Lower lobe of right lung (tissue), 2 donors: ENCODE data around the gene CDHR2. TPM values are rescaled to one million over a fixed set of nuclear protein-coding genes. Genes with fewer than 3 reads are reported as not detected.

Experiments
- ATAC-seq, 2 donors: fragments of 200-7000 bp; cut with Tn5 transposase; one replicate each; pipeline ENCODE4 v1.9.1; 2020 to 2022; ENCODE audit warnings: mild to moderate bottlenecking in 2 of 2, moderate library complexity in 2 of 2
- DNase-seq: peaks from one replicate; pipeline ENCODE4 v3.0.0-alpha.2; 2020
- H3K27ac ChIP-seq: fragments of 200-600 bp; one replicate; pipeline ENCODE4 v1.8.0; 2022
- H3K27me3 ChIP-seq: fragments of 200-600 bp; one replicate; pipeline ENCODE4 v1.8.0; 2022; ENCODE audit warnings: low read depth
- H3K36me3 ChIP-seq: fragments of 200-600 bp; one replicate; pipeline ENCODE4 v1.8.0; 2022; ENCODE audit warnings: mild to moderate bottlenecking
- H3K4me1 ChIP-seq: fragments of 200-600 bp; one replicate; pipeline ENCODE4 v1.8.0; 2022
- H3K4me3 ChIP-seq: fragments of 200-600 bp; one replicate; pipeline ENCODE4 v1.8.0; 2022; ENCODE audit warnings: mild to moderate bottlenecking
- H3K9me3 ChIP-seq: fragments of 200-600 bp; one replicate; pipeline ENCODE4 v1.8.0; 2022
- CTCF ChIP-seq: fragments of 200-600 bp; IDR thresholded peaks from one replicate; pipeline ENCODE4 v1.8.0; 2022; ENCODE audit warnings: antibody characterized with exemption, mild to moderate bottlenecking
- intact Hi-C: fragments of 100-400 bp; cut with DNase I; formaldehyde crosslinking; loops from one replicate; pipeline ENCODE4 v1.11.0; 2022
- total RNA-seq: library from RNA; stranded (reverse); fragmentation: NEBNext Ultra II Directional; extraction: Animal tissue kit (Norgen Biotek cat#: 25700); gene quantifications from one replicate; pipeline ENCODE4 v1.2.1, GENCODE V29; 2021
- donor health status: DM: no; HTN: yes; CAD: no; lungs with severe emphysema.

CDHR2 gene
- total RNA-seq, 1 donor from 2014 or later: 0.62 TPM

GRCh38 chr5:176631383-176632200 is 82.5 kb downstream of the CDHR2 start:
- intact Hi-C loops: no loop called here

GRCh38 chr5:176632745-176633144 is 83.6 kb downstream of the CDHR2 start:
- ATAC-seq (no peak), DNase-seq (no peak)
- intact Hi-C loops: no loop called here
- Histone ChIP-seq H3K4me1 (peaks cover 12% of the 10 kb centered on the region), H3K4me3 (no peak overlapping the region), H3K36me3 (no peaks in the 10 kb centered on the region), H3K9me3 (no peaks in the 10 kb centered on the region), H3K27ac (no peak overlapping the region), H3K27me3 (peaks cover 66% of the 10 kb centered on the region)
- no peak for TF ChIP-seq CTCF

More at GRCh38 chr5:176631383-176632200, 82.5 kb downstream of the CDHR2 start:
- no peak overlapping the region for H3K27ac ChIP-seq
- no peaks in the 10 kb centered on the region for H3K36me3 ChIP-seq
- H3K27me3 ChIP-seq: peaks cover 78% of the 10 kb centered on the region
- H3K9me3 ChIP-seq: no peaks in the 10 kb centered on the region
- H3K4me3 ChIP-seq: no peak overlapping the region
- ATAC-seq (no peak), DNase-seq (no peak)
- no peak for TF ChIP-seq CTCF
- peaks cover 12% of the 10 kb centered on the region for H3K4me1 ChIP-seq

- TF ChIP-seq CTCF: no peak
- Histone ChIP-seq H3K4me3 (no peak overlapping the region), H3K27ac (no peak overlapping the region), H3K27me3 (peaks cover 58% of the 10 kb centered on the region), H3K4me1 (peaks cover 12% of the 10 kb centered on the region), H3K9me3 (no peaks in the 10 kb centered on the region), H3K36me3 (no peaks in the 10 kb centered on the region)
- ATAC-seq (no peak), DNase-seq (no peak)
- intact Hi-C loops: no loop called here
These were observed 84.5 kb downstream of the CDHR2 start for GRCh38 chr5:176633598-176633997.

- ATAC-seq (no peak), DNase-seq (no peak)
- no peaks in the 10 kb centered on the region for H3K36me3 ChIP-seq
- TF ChIP-seq CTCF: no peak
- no peaks in the 10 kb centered on the region for H3K4me1 ChIP-seq
- intact Hi-C loops: no loop called here
- no peak overlapping the region for H3K4me3 ChIP-seq
- H3K27me3 ChIP-seq: peaks cover 29% of the 10 kb centered on the region
- no peaks in the 10 kb centered on the region for H3K9me3 ChIP-seq
- no peak overlapping the region for H3K27ac ChIP-seq
These were observed 87.3 kb downstream of the CDHR2 start for GRCh38 chr5:176636426-176636825.

- DNase-seq: no peak
- Histone ChIP-seq H3K4me1 (no peaks in the 10 kb centered on the region), H3K9me3 (no peaks in the 10 kb centered on the region), H3K27ac (no peak overlapping the region), H3K36me3 (no peaks in the 10 kb centered on the region), H3K4me3 (no peak overlapping the region), H3K27me3 (peaks cover 18% of the 10 kb centered on the region)
- intact Hi-C loops: no loop called here
- ATAC-seq: no peak
- TF ChIP-seq CTCF: no peak
These were observed 88.4 kb downstream of the CDHR2 start for GRCh38 chr5:176637556-176637955.
